ES-I3 (cell line): ENCODE data around the gene ATP6V1C2.

Source experiments
- H3K36me3 ChIP-seq: 2 replicates; pipeline ENCODE4 v1.6.1; 2013; ENCODE audit warnings: mild to moderate bottlenecking, low read length, control low read depth, moderate library complexity; ENCODE audit not compliant: insufficient read depth
- H3K4me1 ChIP-seq: 2 replicates; pipeline ENCODE4 v1.6.1; 2013; ENCODE audit warnings: mild to moderate bottlenecking, control low read depth, low read length; ENCODE audit not compliant: insufficient read depth
- H3K9ac ChIP-seq: 2 replicates; pipeline ENCODE4 v1.6.1; 2013; ENCODE audit warnings: low read depth, mild to moderate bottlenecking, low read length, moderate library complexity
- H3K9me3 ChIP-seq: 2 replicates; pipeline ENCODE4 v1.6.1; 2013; ENCODE audit warnings: mild to moderate bottlenecking, low read length, moderate library complexity; ENCODE audit not compliant: control insufficient read depth, insufficient read depth

Gene ATP6V1C2

DNA sequence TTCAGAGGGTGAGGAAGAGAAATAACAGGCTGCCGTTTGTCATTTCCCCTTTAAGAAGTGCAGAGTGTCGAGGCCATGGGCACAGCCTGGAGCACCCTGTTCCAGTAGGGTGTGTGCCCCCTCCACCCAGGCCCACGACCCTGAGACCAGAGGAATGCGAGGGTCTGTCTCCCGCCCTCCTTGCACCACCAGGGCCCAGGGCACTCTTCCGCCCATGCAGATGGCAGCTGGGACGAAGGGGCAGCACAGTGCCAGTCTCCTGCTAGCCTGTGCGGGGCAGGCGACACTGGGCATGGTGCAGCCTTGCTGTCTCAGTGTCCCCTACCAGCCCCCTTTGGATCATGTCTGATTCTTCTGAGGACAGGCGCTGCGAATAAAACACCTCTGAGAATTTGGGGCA, 106.9 kb downstream of the ATP6V1C2 start:
- Histone ChIP-seq H3K36me3 (no peaks in the 10 kb centered on the region), H3K4me1 (peaks cover 14% of the 10 kb centered on the region), H3K9ac (no peak overlapping the region), H3K9me3 (no peaks in the 10 kb centered on the region)

DNA sequence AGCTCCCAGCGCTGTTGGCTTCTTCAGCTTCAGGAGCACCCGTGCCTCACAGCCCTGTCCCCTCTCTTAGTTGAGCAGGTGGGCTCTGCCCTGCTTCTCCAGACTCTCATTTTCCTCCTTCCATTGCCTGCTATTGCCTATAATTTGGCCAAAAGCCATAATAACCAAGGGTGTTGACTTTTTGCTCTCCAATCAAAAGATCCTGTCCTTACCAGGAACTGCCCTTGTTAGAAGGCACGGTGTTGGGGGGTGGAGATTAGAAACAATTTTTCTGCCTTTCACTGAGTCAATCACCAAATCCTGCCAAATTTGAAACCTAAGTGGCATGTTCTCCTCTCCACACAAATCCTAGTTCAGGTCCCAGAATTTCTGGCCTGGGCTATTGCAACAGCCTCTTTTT, 107.9 kb downstream of the ATP6V1C2 start:
- H3K9ac ChIP-seq = no peak overlapping the region

DNA sequence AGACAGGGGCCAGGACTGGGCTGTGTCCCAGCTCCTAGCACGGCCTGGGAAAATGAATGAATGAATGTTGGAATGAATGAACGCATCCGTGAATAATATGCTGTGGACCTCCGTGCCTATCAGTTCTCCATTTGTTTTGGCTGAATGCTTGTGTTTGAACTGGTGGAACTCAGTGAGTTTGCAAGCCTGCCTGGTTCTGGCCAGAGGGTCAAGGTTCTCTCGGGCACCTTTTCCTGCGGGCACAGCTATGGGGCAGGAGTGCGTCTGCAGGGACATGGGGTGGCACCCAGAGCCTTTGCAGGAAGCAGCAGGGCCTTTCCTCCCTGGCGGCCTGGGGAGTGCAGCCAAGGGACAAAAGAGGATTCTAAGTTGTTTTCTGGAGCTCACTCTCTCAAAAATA, 108.8 kb downstream of the ATP6V1C2 start:
- Histone ChIP-seq H3K9ac (no peak overlapping the region), H3K9me3 (no peaks in the 10 kb centered on the region), H3K4me1 (peaks cover 14% of the 10 kb centered on the region), H3K36me3 (no peaks in the 10 kb centered on the region)

More for the DNA sequence above, 107.9 kb downstream of the ATP6V1C2 start:
- Histone ChIP-seq H3K9me3 (no peaks in the 10 kb centered on the region), H3K36me3 (no peaks in the 10 kb centered on the region), H3K4me1 (peaks cover 14% of the 10 kb centered on the region)

DNA sequence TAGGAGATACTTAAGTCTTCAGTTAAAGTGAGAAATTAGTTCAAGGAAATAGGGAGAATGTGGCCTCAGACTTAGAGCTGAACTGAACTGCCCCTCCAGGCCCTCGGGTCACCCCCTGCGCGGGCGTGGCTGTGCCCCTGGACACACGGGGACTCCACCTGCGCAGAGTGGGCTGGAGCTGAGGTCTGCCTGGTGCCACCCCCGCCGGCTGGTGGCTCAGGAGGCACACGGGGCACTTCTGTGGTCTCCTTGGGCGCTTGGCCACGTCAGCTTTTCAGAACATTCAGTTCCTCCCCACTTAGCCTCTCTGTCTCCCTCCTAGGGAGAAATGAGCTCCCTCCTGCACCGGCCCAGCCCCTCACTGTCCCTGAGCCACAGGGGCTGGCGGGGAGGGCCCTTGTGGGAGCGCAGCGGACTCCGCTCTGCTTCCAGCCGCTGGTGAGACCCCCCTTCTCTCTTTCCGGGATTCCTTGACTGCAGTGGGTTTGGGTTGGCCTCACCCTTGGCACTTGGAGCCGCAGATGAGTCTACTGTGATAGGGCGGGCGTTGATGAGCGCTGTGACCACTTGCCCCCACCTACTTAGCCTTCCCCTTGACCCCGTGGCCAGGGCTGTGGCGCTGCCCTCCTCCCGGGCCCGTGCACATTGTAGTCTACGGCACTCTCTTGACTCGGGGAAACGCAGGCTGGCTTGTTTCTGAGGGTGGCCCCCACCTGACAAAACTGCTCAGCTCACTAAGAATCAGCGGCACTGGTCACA, 109.4 kb downstream of the ATP6V1C2 start:
- no peaks in the 10 kb centered on the region for H3K36me3 ChIP-seq
- no peak overlapping the region for H3K9ac ChIP-seq
- peaks cover 14% of the 10 kb centered on the region for H3K4me1 ChIP-seq
- H3K9me3 ChIP-seq = no peaks in the 10 kb centered on the region

DNA sequence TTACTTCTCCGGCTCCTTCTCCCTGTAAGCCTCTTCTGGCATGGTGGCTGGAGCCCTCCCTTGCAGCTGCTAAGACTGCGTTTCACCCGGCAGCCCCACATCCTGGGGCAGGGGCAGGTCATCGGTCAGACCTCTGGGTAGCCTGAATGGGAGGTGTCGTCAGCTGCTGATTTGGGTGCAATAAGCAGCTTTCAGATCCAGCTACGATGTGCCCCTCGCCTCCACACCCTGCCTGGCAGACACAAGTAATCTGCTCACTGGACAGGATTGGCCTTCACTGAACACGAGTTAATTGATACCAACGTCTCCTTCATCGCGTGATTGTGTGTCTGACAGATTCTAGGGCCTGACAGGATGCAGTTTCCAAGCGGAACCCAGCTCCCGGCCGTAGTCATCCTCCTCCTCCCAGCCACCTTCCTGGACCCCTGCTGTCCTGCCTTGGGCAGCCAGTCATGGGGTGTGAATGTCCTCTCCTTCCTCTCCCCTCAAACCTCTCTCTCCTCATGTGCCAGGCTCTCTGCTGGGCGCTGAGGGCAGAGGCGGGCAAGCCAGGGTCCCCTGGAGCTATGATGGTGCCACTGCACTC, 110.1 kb downstream of the ATP6V1C2 start:
- Histone ChIP-seq H3K9ac (no peak overlapping the region), H3K4me1 (peaks cover 14% of the 10 kb centered on the region), H3K36me3 (no peaks in the 10 kb centered on the region), H3K9me3 (no peaks in the 10 kb centered on the region)

DNA sequence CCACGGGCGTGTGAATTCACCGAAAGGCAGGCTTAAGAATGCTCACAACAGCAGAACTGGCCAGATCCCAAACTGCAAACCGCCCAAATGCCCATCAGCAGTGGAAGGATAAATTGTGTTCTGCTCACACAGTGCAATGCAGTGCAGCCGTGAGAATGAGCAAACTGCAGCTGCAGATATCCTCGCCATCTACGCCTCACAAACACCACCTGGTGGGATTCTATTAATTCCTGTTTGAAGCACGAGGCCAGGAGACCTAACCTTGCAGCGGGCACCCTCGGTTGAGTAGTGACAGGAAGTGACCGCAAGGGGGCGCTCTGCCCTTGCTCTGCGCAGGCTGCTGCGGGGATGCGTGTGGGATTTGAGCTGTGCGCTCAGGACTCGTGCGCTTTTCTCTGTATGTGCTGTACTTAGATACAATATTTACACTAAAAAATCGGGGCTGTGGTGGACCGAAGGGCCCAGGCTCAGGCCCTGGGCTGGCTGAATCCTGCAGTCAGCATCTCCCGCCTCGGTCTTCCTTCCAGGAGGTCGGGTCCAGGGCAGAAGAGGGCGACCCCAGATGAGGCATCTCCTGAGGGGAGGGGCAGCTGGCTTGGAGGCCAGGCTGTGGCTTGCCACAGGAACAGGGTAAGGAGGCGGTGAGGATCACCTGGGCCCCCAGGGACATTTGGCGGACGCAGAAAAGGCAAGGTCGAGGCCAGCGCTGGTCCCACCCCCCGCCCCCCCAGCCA, 110.9 kb downstream of the ATP6V1C2 start:
- Histone ChIP-seq H3K9ac (peak overlapping the region; percentile 31; the same call in 1 of the 2 replicates), H3K36me3 (no peaks in the 10 kb centered on the region), H3K4me1 (peaks cover 14% of the 10 kb centered on the region), H3K9me3 (no peaks in the 10 kb centered on the region)

DNA sequence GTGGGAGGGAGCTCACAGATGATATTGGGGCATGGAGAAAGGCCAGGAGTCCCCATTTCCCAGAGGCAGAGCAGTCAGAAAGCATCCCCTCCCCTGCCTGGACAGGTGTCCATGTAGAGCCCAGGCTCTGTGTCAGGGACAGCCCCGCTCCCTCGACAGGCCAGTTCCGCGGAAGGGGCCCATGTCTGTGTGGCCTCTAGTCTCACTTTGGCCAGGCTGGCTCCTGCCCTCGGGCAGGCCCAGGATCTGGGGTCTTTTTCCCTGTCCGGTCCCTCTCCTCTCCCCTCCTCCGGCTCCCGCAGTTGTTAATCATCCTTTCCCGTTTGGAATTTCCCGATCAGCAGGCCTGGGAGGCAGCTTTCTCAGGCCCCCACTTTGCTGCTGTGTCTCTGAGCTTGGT, 111.6 kb downstream of the ATP6V1C2 start:
- Histone ChIP-seq H3K9ac (no peak overlapping the region), H3K4me1 (peaks cover 14% of the 10 kb centered on the region)

DNA sequence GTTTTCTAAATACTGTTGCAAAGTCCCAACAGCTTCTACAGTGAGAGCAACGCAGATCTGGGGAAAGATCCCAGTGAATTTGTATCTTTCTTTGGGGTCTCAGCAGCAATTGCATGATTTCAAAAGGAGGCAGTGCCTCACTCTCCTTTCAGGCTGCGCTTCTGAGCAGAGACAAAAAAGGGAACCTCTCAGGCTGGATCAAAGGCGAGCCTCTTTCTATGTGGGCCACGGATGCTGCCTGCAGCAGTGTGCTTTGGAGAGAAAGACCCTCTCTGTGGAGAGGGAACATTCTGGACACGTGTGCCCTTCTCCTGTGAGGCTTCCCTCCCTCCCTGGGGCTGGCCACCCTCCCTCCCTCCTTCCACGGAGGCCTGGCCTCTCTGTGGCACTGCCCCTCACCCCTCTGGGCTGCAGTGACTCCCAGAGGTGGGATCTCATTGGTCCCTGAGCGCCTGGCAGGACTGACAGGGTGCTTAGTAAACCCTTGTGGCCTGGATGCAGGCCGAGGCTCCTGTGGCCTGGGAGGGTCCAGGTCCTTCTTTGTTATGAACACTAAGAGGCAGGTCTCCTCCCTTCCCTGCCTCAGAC, 112.7 kb downstream of the ATP6V1C2 start:
- no peaks in the 10 kb centered on the region for H3K9me3 ChIP-seq
- no peak overlapping the region for H3K9ac ChIP-seq
- H3K36me3 ChIP-seq = no peaks in the 10 kb centered on the region
- peaks cover 14% of the 10 kb centered on the region for H3K4me1 ChIP-seq

More for the DNA sequence above, 111.6 kb downstream of the ATP6V1C2 start:
- Histone ChIP-seq H3K9me3 (no peaks in the 10 kb centered on the region), H3K36me3 (no peaks in the 10 kb centered on the region)
